Measurements from ENCODE around the gene CDH4. TPM values are rescaled to one million over a fixed set of nuclear protein-coding genes. Genes with fewer than 3 reads are reported as not detected.
"Not testable (repeated sequence)": the region's sequence is repeated elsewhere in the genome, so short reads cannot be mapped to it uniquely, and the experiment has no call there.

The CDH4 gene
- total RNA-seq, 1 donor from 2014 or later: 2.2 TPM

GRCh38 chr20:61853073-61854005 lies 601.3 kb downstream of the CDH4 start:
- ATAC-seq: no peak
- intact Hi-C loops (cut with DNase I): no loop called here

GRCh38 chr20:61854538-61854937 lies 602.5 kb downstream of the CDH4 start:
- not testable (repeated sequence) for ATAC-seq

More at GRCh38 chr20:61853073-61854005, 601.3 kb downstream of the CDH4 start:
- no peak for DNase-seq (ENCODE audit: low spot score)

GRCh38 chr20:61855286-61855685 lies 603.2 kb downstream of the CDH4 start:
- ATAC-seq (no peak), DNase-seq (ENCODE audit: low spot score) (no peak)
- intact Hi-C loops (cut with DNase I): no loop called here

More at GRCh38 chr20:61854538-61854937, 602.5 kb downstream of the CDH4 start:
- intact Hi-C loops (cut with DNase I); DNase-seq (ENCODE audit: low spot score): not testable (repeated sequence)

GRCh38 chr20:61856626-61857413 lies 604.8 kb downstream of the CDH4 start:
- no peak for DNase-seq (ENCODE audit: low spot score)
- intact Hi-C loops (cut with DNase I): no loop called here
- no peak for ATAC-seq

- intact Hi-C loops (cut with DNase I): no loop called here
- DNase-seq (ENCODE audit: low spot score) (no peak), ATAC-seq (no peak)
Observed at GRCh38 chr20:61857414-61857775, 605.3 kb downstream of the CDH4 start.

- DNase-seq (ENCODE audit: low spot score) (no peak), ATAC-seq (no peak)
- intact Hi-C loops (cut with DNase I): no loop called here
Observed at GRCh38 chr20:61857884-61858283, 605.8 kb downstream of the CDH4 start.

- intact Hi-C loops (cut with DNase I): no loop called here
- DNase-seq (ENCODE audit: low spot score) (no peak), ATAC-seq (no peak)
Observed at GRCh38 chr20:61859767-61860166, 607.7 kb downstream of the CDH4 start.

GRCh38 chr20:61860260-61860987 lies 608.4 kb downstream of the CDH4 start:
- ATAC-seq (no peak), DNase-seq (ENCODE audit: low spot score) (no peak)
- intact Hi-C loops (cut with DNase I): no loop called here

GRCh38 chr20:61861054-61861841 lies 609.2 kb downstream of the CDH4 start:
- no peak for ATAC-seq
- no peak for DNase-seq (ENCODE audit: low spot score)
- intact Hi-C loops (cut with DNase I): no loop called here

- DNase-seq (ENCODE audit: low spot score) (no peak), ATAC-seq (no peak)
- intact Hi-C loops (cut with DNase I): no loop called here
Observed at GRCh38 chr20:61861858-61862257, 609.8 kb downstream of the CDH4 start.

GRCh38 chr20:61862881-61863280 lies 610.8 kb downstream of the CDH4 start:
- DNase-seq (ENCODE audit: low spot score): no peak
- no peak for ATAC-seq
- intact Hi-C loops (cut with DNase I): no loop called here

- no peak for ATAC-seq
- no peak for DNase-seq (ENCODE audit: low spot score)
- intact Hi-C loops (cut with DNase I): no loop called here
Observed at GRCh38 chr20:61864481-61864880, 612.4 kb downstream of the CDH4 start.

GRCh38 chr20:61865353-61865752 lies 613.3 kb downstream of the CDH4 start:
- no peak for ATAC-seq
- DNase-seq (ENCODE audit: low spot score): no peak
- intact Hi-C loops (cut with DNase I): no loop called here

GRCh38 chr20:61866165-61866564 lies 614.1 kb downstream of the CDH4 start:
- ATAC-seq: no peak
- no peak for DNase-seq (ENCODE audit: low spot score)
- intact Hi-C loops (cut with DNase I): no loop called here

- no peak for ATAC-seq
- DNase-seq (ENCODE audit: low spot score): no peak
- intact Hi-C loops (cut with DNase I): no loop called here
Observed at GRCh38 chr20:61868006-61868405, 615.9 kb downstream of the CDH4 start.

GRCh38 chr20:61868466-61869090 lies 616.5 kb downstream of the CDH4 start:
- ATAC-seq (no peak), DNase-seq (ENCODE audit: low spot score) (no peak)
- intact Hi-C loops (cut with DNase I): no loop called here

GRCh38 chr20:61869750-61870507 lies 617.9 kb downstream of the CDH4 start:
- intact Hi-C loops (cut with DNase I): no loop called here

GRCh38 chr20:61871160-61871559 lies 619.1 kb downstream of the CDH4 start:
- intact Hi-C loops (cut with DNase I): no loop called here
- ATAC-seq (no peak), DNase-seq (ENCODE audit: low spot score) (no peak)

More at GRCh38 chr20:61869750-61870507, 617.9 kb downstream of the CDH4 start:
- DNase-seq (ENCODE audit: low spot score) (no peak), ATAC-seq (no peak)
